ENCODE measurements around the gene RNF145. TPM values are rescaled to one million over a fixed set of nuclear protein-coding genes. Genes with fewer than 3 reads are reported as not detected.

The RNF145 gene
- total and polyA plus RNA-seq, 10 of the 15 experiments (the other 5 are each of a cell fraction or from before 2014, with no cell fraction given) = 9.7 to 58.1 (median 38.2) TPM

DNA sequence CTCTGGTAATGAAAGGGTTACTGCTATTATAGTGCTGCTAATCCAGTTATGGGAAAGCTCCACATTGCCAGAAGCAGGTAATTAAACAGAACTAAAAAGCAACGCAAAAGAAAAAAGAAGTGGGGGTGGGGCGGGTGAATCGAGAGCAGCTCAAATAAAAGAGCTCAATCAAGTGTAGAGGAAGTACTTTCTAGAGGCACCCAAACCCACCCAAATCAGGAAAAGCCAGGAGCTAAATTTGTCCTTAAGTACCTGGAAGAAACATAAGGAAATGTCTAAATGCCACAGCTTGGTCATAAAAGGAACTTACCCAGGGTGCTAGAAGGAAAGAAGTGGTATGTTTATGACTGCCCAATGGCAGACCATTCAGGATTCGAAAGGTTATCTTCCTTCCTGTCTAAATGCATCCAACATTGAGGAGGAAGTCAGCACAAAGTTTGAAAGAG is 2.4 kb upstream of the RNF145 start:
- Histone ChIP-seq H3K9me3 (replicated peaks; ENCODE audit: control insufficient read depth, insufficient read depth, low read length) (no peaks in the 10 kb centered on the region), H3K4me1 (ENCODE audit: control insufficient read depth, insufficient read depth, low read length) (peaks cover 9% of the 10 kb centered on the region), H3K27ac (ENCODE audit: control insufficient read depth, insufficient read depth) (no peak overlapping the region), H3K27me3 (replicated peaks in 1 of 2; ENCODE audit: control insufficient read depth in 2 of 2, insufficient read depth in 2 of 2, low read length in 1 of 2) (no peaks in the 10 kb centered on the region), H3K4me3 (no peak overlapping the region), H2AFZ (ENCODE audit: control insufficient read depth, low read depth, low read length) (no peak overlapping the region), H3K36me3 (ENCODE audit: control insufficient read depth in 2 of 2, insufficient read depth in 2 of 2, low read length in 1 of 2) (no peaks in the 10 kb centered on the region), H3K79me2 (ENCODE audit: control insufficient read depth, insufficient read depth, low read length) (peaks cover 32% of the 10 kb centered on the region), H3K9ac (ENCODE audit: control insufficient read depth, insufficient read depth, low read length) (no peak overlapping the region), H4K20me1 (ENCODE audit: control insufficient read depth, insufficient read depth) (no peaks in the 10 kb centered on the region), H3K4me2 (ENCODE audit: control insufficient read depth, insufficient read depth) (no peak overlapping the region)
- RAD21 ChIA-PET (ENCODE audit: unreplicated experiment) = interaction anchor here (1.0 to 1.3 kb wide), 2 partner anchors 14 to 105 kb away, joined by 3 to 4 read pairs; no protein-coding TSS in a partner anchor
- BruUV-seq (replicated peaks) = no TSS peak
- FAIRE-seq (no peak), ATAC-seq (no peak), DNase-seq (ENCODE audit: low read depth, low spot score) (no peak)
- intact Hi-C loops (cut with micrococcal nuclease; ENCODE audit: unreplicated experiment) (no loop called here), in situ Hi-C loops (cut with MboI) (no loop called here)
- CTCF ChIA-PET = interaction anchor here (1.0 to 2.1 kb wide), 2 partner anchors 55 to 105 kb away, joined by 4 to 6 read pairs; no protein-coding TSS in a partner anchor
- no peak for TF ChIP-seq POLR2A (IDR thresholded peaks at IDR 0.05; ENCODE audit: low read depth, low read length)
- no peak for TF ChIP-seq MYC (IDR thresholded peaks at IDR 0.05; ENCODE audit: insufficient read depth, insufficient read length, insufficient replicate concordance, low read length, severe bottlenecking)
- no peak for TF ChIP-seq NFXL1 (IDR thresholded peaks at IDR 0.05; ENCODE audit: borderline replicate concordance)
- TF ChIP-seq EP300 (IDR thresholded peaks at IDR 0.05; ENCODE audit: borderline replicate concordance in 1 of 2, control insufficient read depth in 1 of 2, low read depth in 2 of 2, low read length in 2 of 2) = no peak
- no peak for TF ChIP-seq BMI1 (IDR thresholded peaks at IDR 0.05; ENCODE audit: borderline replicate concordance)
- no peak for TF ChIP-seq CEBPB (IDR thresholded peaks at IDR 0.05; ENCODE audit: borderline replicate concordance in 1 of 2, low read depth in 2 of 2, low read length in 2 of 2)
- TF ChIP-seq, protein P1, sequence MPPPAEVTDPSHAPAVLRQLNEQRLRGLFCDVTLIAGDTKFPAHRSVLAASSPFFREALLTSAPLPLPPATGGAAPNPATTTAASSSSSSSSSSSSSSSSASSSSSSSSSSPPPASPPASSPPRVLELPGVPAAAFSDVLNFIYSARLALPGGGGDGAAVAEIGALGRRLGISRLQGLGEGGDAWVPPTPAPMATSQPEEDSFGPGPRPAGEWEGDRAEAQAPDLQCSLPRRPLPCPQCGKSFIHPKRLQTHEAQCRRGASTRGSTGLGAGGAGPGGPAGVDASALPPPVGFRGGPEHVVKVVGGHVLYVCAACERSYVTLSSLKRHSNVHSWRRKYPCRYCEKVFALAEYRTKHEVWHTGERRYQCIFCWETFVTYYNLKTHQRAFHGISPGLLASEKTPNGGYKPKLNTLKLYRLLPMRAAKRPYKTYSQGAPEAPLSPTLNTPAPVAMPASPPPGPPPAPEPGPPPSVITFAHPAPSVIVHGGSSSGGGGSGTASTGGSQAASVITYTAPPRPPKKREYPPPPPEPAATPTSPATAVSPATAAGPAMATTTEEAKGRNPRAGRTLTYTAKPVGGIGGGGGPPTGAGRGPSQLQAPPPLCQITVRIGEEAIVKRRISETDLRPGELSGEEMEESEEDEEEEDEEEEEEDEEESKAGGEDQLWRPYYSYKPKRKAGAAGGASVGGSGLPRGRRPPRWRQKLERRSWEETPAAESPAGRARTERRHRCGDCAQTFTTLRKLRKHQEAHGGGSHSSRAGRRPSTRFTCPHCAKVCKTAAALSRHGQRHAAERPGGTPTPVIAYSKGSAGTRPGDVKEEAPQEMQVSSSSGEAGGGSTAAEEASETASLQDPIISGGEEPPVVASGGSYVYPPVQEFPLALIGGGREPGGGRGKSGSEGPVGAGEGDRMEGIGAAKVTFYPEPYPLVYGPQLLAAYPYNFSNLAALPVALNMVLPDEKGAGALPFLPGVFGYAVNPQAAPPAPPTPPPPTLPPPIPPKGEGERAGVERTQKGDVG (CRISPR knock-in tag; IDR thresholded peaks at IDR 0.05) = no peak
- TF ChIP-seq RAD51 (IDR thresholded peaks at IDR 0.05) = no peak
- no peak for TF ChIP-seq RUNX3 (IDR thresholded peaks at IDR 0.05; ENCODE audit: low read length)
- TF ChIP-seq WRNIP1 (IDR thresholded peaks at IDR 0.05; ENCODE audit: borderline replicate concordance, low read depth, low read length) = no peak
- POLR2A ChIA-PET = no interaction called here
- 47% methylated on average over 4 of the region's 4 CpGs for WGBS (ENCODE audit: insufficient coverage, insufficient replicate concordance, low lambda C conversion rate, missing lambda C conversion rate)
- SMC1A ChIA-PET (ENCODE audit: uncharacterized antibody, unreplicated experiment) = interaction anchor here (0.7 to 1.6 kb wide), 7 partner anchors 14 to 106 kb away, joined by 3 to 6 read pairs (median 4); no protein-coding TSS in a partner anchor
